ENCODE data around the gene NELL2. TPM values are rescaled to one million over a fixed set of nuclear protein-coding genes. Genes with fewer than 3 reads are reported as not detected.
"Not testable (repeated sequence)": the region's sequence is repeated elsewhere in the genome, so short reads cannot be mapped to it uniquely, and the experiment has no call there.

NELL2 gene
- total RNA-seq, 1 donor from 2014 or later: 0.20 TPM

- DNase-seq (ENCODE audit: low read depth): no peak
Observed at GRCh38 chr12:44694017-44694416, 182.1 kb downstream of the NELL2 start.

- no peak for DNase-seq (ENCODE audit: low read depth)
Observed at GRCh38 chr12:44689587-44689986, 186.5 kb downstream of the NELL2 start.

GRCh38 chr12:44686821-44687432, 189.2 kb downstream of the NELL2 start:
- DNase-seq (ENCODE audit: low read depth): not testable (repeated sequence)

- peak; percentile 14 for DNase-seq (ENCODE audit: low read depth)
Observed at GRCh38 chr12:44677724-44678123, 198.4 kb downstream of the NELL2 start.

- peak; percentile 19 for DNase-seq (ENCODE audit: low read depth)
Observed at GRCh38 chr12:44674875-44675274, 201.2 kb downstream of the NELL2 start.

GRCh38 chr12:44673811-44674210, 202.3 kb downstream of the NELL2 start:
- no peak for DNase-seq (ENCODE audit: low read depth)

GRCh38 chr12:44672042-44672441, 204.1 kb downstream of the NELL2 start:
- no peak for DNase-seq (ENCODE audit: low read depth)

- DNase-seq (ENCODE audit: low read depth): no peak
Observed at GRCh38 chr12:44668443-44668842, 207.7 kb downstream of the NELL2 start.

GRCh38 chr12:44667461-44667860, 208.7 kb downstream of the NELL2 start:
- no peak for DNase-seq (ENCODE audit: low read depth)

- DNase-seq (ENCODE audit: low read depth): no peak
Observed at GRCh38 chr12:44663291-44663690, 212.8 kb downstream of the NELL2 start.

GRCh38 chr12:44655846-44656245, 220.3 kb downstream of the NELL2 start:
- DNase-seq (ENCODE audit: low read depth): no peak

- no peak for DNase-seq (ENCODE audit: low read depth)
Observed at GRCh38 chr12:44654646-44655639, 221.2 kb downstream of the NELL2 start.

GRCh38 chr12:44653861-44654527, 222.1 kb downstream of the NELL2 start:
- DNase-seq (ENCODE audit: low read depth): no peak

- no peak for DNase-seq (ENCODE audit: low read depth)
Observed at GRCh38 chr12:44649693-44650092, 226.4 kb downstream of the NELL2 start.

- DNase-seq (ENCODE audit: low read depth): no peak
Observed at GRCh38 chr12:44647917-44648690, 228.0 kb downstream of the NELL2 start.

- DNase-seq (ENCODE audit: low read depth): no peak
Observed at GRCh38 chr12:44640427-44641190, 235.5 kb downstream of the NELL2 start.

GRCh38 chr12:44637875-44638274, 238.2 kb downstream of the NELL2 start:
- DNase-seq (ENCODE audit: low read depth): no peak

GRCh38 chr12:44628180-44628579, 247.9 kb downstream of the NELL2 start:
- DNase-seq (ENCODE audit: low read depth): no peak

- DNase-seq (ENCODE audit: low read depth): no peak
Observed at GRCh38 chr12:44627387-44628166, 248.5 kb downstream of the NELL2 start.

- DNase-seq (ENCODE audit: low read depth): no peak
Observed at GRCh38 chr12:44626883-44627282, 249.2 kb downstream of the NELL2 start.
